Erythroblast (primary cell): ENCODE results near the gene MINDY4.

Experiments used
- GATA1 ChIP-seq: IDR thresholded peaks from 2 replicates; pipeline ENCODE4 v1.6.1; 2011; ENCODE audit warnings: low read depth, mild to moderate bottlenecking, control low read depth, low read length, moderate library complexity
- POLR2A ChIP-seq: IDR thresholded peaks from 2 replicates; pipeline ENCODE4 v1.6.1; 2011; ENCODE audit warnings: mild to moderate bottlenecking, low read length

GRCh38 chr7:30838008-30838407, 66.8 kb downstream of the MINDY4 start:
- TF ChIP-seq POLR2A = no peak
- TF ChIP-seq GATA1 = no peak
